CD4-positive, alpha-beta T cell (primary cell): ENCODE measurements around the gene RDH13. TPM values are rescaled to one million over a fixed set of nuclear protein-coding genes. Genes with fewer than 3 reads are reported as not detected.
A peak's percentile ranks its signal among the peaks of the same experiment; 100 is the strongest.
"Not testable (repeated sequence)": the region's sequence is repeated elsewhere in the genome, so short reads cannot be mapped to it uniquely, and the experiment has no call there.

Experiments used
- ATAC-seq: fragments of 200-7000 bp; cut with Tn5 transposase; one replicate; pipeline ENCODE4 v1.10.0; 2022; ENCODE audit warnings: mild to moderate bottlenecking; ENCODE audit not compliant: poor library complexity
- CTCF ChIA-PET: fragments of 350-600 bp; sonication (Branson Sonifier 250); formaldehyde crosslinking; loops from one replicate; lab custom pipeline; 2021; ENCODE audit warnings: antibody characterized with exemption, inconsistent platforms; lab: Charles Lee
- POLR2A ChIA-PET: fragments of 350-600 bp; sonication (Branson Sonifier 250); formaldehyde crosslinking; loops from one replicate; lab custom pipeline; 2021; ENCODE audit warnings: antibody characterized with exemption, inconsistent platforms; lab: Charles Lee
- DNase-seq, 14 experiments: peaks; one replicate each; pipeline ENCODE4 v3.0.0-alpha.2; 2013 to 2020; ENCODE audit warnings: mixed read lengths in 2 of 14
- H3K27ac ChIP-seq, 2 donors: one replicate each; pipeline versions ENCODE4 v1.5.1 to v1.7.0; 2013; ENCODE audit warnings: low read length in 2 of 2, low read depth in 1 of 2, mild to moderate bottlenecking in 1 of 2
- H3K27me3 ChIP-seq, 2 experiments: 1 replicate in 1 of 2; 2 replicates in 1 of 2; pipeline versions ENCODE4 v1.6.1 to v1.7.0; 2013; ENCODE audit warnings: low read length in 2 of 2, control low read depth in 1 of 2, mild to moderate bottlenecking in 1 of 2, moderate library complexity in 1 of 2; ENCODE audit not compliant: insufficient read depth in 2 of 2, control insufficient read depth in 1 of 2
- H3K36me3 ChIP-seq: one replicate; pipeline ENCODE4 v1.6.1; 2013; ENCODE audit warnings: low read length, control low read depth; ENCODE audit not compliant: insufficient read depth
- H3K4me1 ChIP-seq: one replicate; pipeline ENCODE4 v1.6.1; 2013; ENCODE audit warnings: low read length, control low read depth; ENCODE audit not compliant: insufficient read depth
- H3K4me3 ChIP-seq: one replicate; pipeline ENCODE4 v1.5.1; 2013; ENCODE audit warnings: mild to moderate bottlenecking, low read length, moderate library complexity
- H3K9me3 ChIP-seq, 2 experiments: 1 replicate in 1 of 2; 2 replicates in 1 of 2; pipeline versions ENCODE4 v1.6.1 to v1.7.0; 2013; ENCODE audit warnings: low read length in 2 of 2, mild to moderate bottlenecking in 2 of 2, control low read depth in 1 of 2, moderate library complexity in 1 of 2; ENCODE audit not compliant: control insufficient read depth in 1 of 2, insufficient read depth in 1 of 2
- H3K27ac Mint-ChIP-seq: one replicate; pipeline ENCODE4 v1.8.0; 2020; ENCODE audit warnings: mixed read lengths
- H3K27me3 Mint-ChIP-seq: one replicate; pipeline ENCODE4 v1.8.0; 2021; ENCODE audit warnings: mixed read lengths
- H3K36me3 Mint-ChIP-seq: one replicate; pipeline ENCODE4 v1.8.0; 2021; ENCODE audit warnings: low read depth, mixed read lengths
- H3K4me1 Mint-ChIP-seq: one replicate; pipeline ENCODE4 v1.8.0; 2021; ENCODE audit warnings: low read depth, mixed read lengths
- H3K4me3 Mint-ChIP-seq: one replicate; pipeline ENCODE4 v1.8.0; 2020; ENCODE audit warnings: mild to moderate bottlenecking, mixed read lengths
- H3K9me3 Mint-ChIP-seq: one replicate; pipeline ENCODE4 v1.8.0; 2020; ENCODE audit warnings: mixed read lengths
- intact Hi-C, 2 experiments: fragments of 100-400 bp; cut with DNase I in 1 of 2; cut with micrococcal nuclease in 1 of 2; formaldehyde crosslinking; loops; one replicate each; pipeline versions ENCODE4 v1.15.1 to v1.9.0; 2023 to 2025; cut with DNase I, micrococcal nuclease
- total RNA-seq, 174 experiments: library from RNA in 2 of 174; stranded (reverse) in 2 of 174; gene quantifications; one replicate each; pipeline ENCODE4 v1.2.3 and lab custom pipeline; 2021 to 2026
- TF ChIP-seq, protein P1 (sequence below): fragments of 200-600 bp; IDR thresholded peaks from one replicate; pipeline ENCODE4 v1.8.0; 2022; ENCODE audit warnings: antibody characterized with exemption, mild to moderate bottlenecking

Gene RDH13
- total RNA-seq, 2 experiments from 2014 or later, result 7.4 to 8.8 TPM

DNA sequence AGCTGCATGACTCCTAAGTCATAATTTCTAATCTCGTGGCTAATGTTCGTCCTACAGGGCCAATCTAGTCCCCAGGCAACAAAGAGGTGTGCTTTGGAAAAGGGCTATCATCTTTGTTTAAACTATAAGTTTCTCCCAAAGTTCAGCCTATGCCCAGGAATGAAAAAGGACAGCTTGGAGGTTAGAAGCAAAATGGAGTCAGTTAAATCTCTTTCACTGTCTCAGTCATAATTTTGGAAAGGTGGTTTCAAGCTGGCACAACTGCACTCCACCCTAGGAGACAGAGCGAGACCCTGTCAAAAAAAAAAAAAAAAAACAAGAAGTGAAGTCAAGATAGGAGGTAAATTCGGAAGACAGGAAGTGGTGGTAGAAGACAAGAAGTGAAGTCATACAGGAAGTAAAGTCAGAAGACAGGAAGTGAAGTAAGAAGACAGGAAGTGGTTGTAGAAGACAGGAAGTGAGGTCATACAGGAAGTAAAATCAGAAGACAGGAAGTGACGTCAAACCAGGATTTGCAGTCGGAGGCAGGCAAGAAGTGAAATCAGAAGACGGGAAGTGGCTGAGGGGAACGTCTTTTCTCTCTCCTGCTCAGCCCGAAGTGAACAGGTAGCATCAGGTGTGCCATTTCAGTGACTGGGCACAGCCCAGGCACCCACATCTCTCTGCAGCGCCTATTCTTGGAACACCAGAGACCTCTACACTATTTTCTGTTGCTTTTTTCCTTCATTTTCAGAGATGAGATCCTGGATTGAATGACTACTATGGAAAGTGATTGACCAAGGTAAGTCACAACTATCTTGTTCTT, 57.1 kb downstream of the RDH13 start:
- peaks cover 15% of the 10 kb centered on the region for H3K4me1 ChIP-seq
- Mint-ChIP-seq H3K4me1 (peaks cover 32% of the 10 kb centered on the region), H3K27ac (peak overlapping the region; percentile 81), H3K27me3 (peaks cover 32% of the 10 kb centered on the region), H3K36me3 (peaks cover 52% of the 10 kb centered on the region), H3K4me3 (peak overlapping the region; percentile 78), H3K9me3 (peaks cover 14% of the 10 kb centered on the region)
- TF ChIP-seq, protein P1, sequence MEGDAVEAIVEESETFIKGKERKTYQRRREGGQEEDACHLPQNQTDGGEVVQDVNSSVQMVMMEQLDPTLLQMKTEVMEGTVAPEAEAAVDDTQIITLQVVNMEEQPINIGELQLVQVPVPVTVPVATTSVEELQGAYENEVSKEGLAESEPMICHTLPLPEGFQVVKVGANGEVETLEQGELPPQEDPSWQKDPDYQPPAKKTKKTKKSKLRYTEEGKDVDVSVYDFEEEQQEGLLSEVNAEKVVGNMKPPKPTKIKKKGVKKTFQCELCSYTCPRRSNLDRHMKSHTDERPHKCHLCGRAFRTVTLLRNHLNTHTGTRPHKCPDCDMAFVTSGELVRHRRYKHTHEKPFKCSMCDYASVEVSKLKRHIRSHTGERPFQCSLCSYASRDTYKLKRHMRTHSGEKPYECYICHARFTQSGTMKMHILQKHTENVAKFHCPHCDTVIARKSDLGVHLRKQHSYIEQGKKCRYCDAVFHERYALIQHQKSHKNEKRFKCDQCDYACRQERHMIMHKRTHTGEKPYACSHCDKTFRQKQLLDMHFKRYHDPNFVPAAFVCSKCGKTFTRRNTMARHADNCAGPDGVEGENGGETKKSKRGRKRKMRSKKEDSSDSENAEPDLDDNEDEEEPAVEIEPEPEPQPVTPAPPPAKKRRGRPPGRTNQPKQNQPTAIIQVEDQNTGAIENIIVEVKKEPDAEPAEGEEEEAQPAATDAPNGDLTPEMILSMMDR, result no peak
- peaks cover 17 to 28% of the 10 kb centered on the region in 2 experiments for H3K9me3 ChIP-seq
- H3K27ac ChIP-seq, result peak overlapping the region; percentile 69 to 90
- no peaks in the 10 kb centered on the region for H3K36me3 ChIP-seq
- ATAC-seq, result peak; percentile 90
- peak overlapping the region; percentile 58 for H3K4me3 ChIP-seq
- H3K27me3 ChIP-seq, result peaks cover 6 to 18% of the 10 kb centered on the region in 2 experiments
- intact Hi-C loops, result no loop called here
- POLR2A ChIA-PET, result interaction anchor here (0.9 kb wide), 1 partner anchor 893 kb away, joined by 4 read pairs; no protein-coding TSS in a partner anchor
- CTCF ChIA-PET, result no interaction called here
- peak; percentile 1 to 94 (median 37) for DNase-seq

DNA sequence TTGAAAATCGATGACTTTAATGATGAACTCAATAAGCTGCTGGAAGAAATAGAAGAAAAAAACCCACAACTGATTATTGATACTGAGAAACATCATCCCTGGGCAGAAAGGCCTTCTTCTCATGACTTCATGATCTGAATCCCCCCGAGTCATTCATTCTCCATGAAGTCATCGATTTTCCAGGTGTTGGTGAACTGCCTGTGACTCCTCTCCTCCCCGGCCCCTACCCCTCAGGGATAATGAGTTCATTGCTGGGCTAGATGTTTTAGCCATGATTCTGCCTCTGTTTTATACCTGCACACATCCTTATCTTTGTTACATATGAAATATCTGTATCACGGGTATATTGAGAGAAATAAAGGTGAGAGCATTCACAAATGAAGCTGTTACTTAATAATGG, 62.2 kb downstream of the RDH13 start:
- Mint-ChIP-seq H3K27me3 (peaks cover 33% of the 10 kb centered on the region), H3K27ac (no peak overlapping the region), H3K9me3 (peaks cover 7% of the 10 kb centered on the region), H3K36me3 (peaks cover 17% of the 10 kb centered on the region), H3K4me3 (no peak overlapping the region), H3K4me1 (peaks cover 2% of the 10 kb centered on the region)
- CTCF ChIA-PET, result no interaction called here
- Histone ChIP-seq H3K4me1 (peaks cover 6% of the 10 kb centered on the region), H3K4me3 (no peak overlapping the region), H3K36me3 (no peaks in the 10 kb centered on the region), H3K27ac (no peak overlapping the region), H3K9me3 (peaks cover 14 to 32% of the 10 kb centered on the region in 2 experiments), H3K27me3 (peaks cover 6 to 18% of the 10 kb centered on the region in 2 experiments)
- TF ChIP-seq, protein P1, result no peak
- POLR2A ChIA-PET, result no interaction called here
- no peak for ATAC-seq
- intact Hi-C loops, result loop anchor here in 1 of 2 experiments (5.0 kb wide), 1 partner anchor 117 kb away; the partner anchor contains the start of gene PPP1R12C
- DNase-seq, result no peak

DNA sequence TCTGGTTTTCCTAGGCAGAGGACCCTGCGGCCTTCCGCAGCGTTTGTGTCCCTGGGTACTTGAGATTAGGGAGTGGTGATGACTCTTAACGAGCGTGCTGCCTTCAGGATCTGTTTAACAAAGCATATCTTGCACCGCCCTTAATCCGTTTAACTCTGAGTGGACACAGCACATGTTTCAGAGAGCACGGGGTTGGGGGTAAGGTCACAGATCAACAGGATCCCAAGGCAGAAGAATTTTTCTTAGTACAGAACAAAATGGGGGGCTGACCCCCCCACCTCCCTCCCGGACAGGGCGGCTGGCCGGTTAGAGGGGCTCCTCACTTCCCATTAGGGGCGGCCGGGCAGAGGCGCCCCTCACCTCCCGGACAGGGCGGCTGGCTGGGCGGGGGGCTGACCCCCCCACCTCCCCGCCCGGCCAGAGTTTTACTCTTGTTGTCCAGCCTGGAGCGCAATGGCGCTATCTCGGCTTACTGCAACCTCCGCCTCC, 64.2 kb downstream of the RDH13 start:
- intact Hi-C loops, DNase-seq, H3K36me3 Mint-ChIP-seq, CTCF ChIA-PET, ATAC-seq, H3K4me3 Mint-ChIP-seq, H3K9me3 Mint-ChIP-seq, H3K36me3 ChIP-seq, H3K4me3 ChIP-seq, H3K27ac ChIP-seq, H3K4me1 ChIP-seq, H3K27ac Mint-ChIP-seq, H3K4me1 Mint-ChIP-seq, POLR2A ChIA-PET: not testable (repeated sequence)
- peaks cover 0 to 19% of the 10 kb centered on the region in 2 experiments for H3K9me3 ChIP-seq
- peaks cover 23% of the 10 kb centered on the region for H3K27me3 Mint-ChIP-seq
- H3K27me3 ChIP-seq, result peaks cover 6 to 14% of the 10 kb centered on the region in 2 experiments
